IPS DF 6.9 (cell line): Measurements from ENCODE around the gene P4HTM.
"Not testable (repeated sequence)": the region's sequence is repeated elsewhere in the genome, so short reads cannot be mapped to it uniquely, and the experiment has no call there.

Experiments used
- DNase-seq: peaks from one replicate; pipeline ENCODE4 v3.0.0-alpha.2; 2013; ENCODE audit warnings: low read depth, low spot score
- H3K27ac ChIP-seq: one replicate; pipeline ENCODE4 v1.5.1; 2013; ENCODE audit warnings: low read length, control low read depth
- H3K27me3 ChIP-seq: 2 replicates; pipeline ENCODE4 v1.6.1; 2013; ENCODE audit warnings: mild to moderate bottlenecking, low read length; ENCODE audit not compliant: control insufficient read depth, insufficient read depth
- H3K36me3 ChIP-seq: 2 replicates; pipeline ENCODE4 v1.6.1; 2013; ENCODE audit warnings: low read length; ENCODE audit not compliant: control insufficient read depth, insufficient read depth
- H3K4me1 ChIP-seq: 2 replicates; pipeline ENCODE4 v1.6.1; 2013; ENCODE audit warnings: low read length; ENCODE audit not compliant: control insufficient read depth, insufficient read depth
- H3K4me3 ChIP-seq: 2 replicates; pipeline ENCODE4 v1.5.1; 2013; ENCODE audit warnings: mild to moderate bottlenecking, low read length
- H3K9me3 ChIP-seq: 2 replicates; pipeline ENCODE4 v1.6.1; 2013; ENCODE audit warnings: low read length, inconsistent platforms; ENCODE audit not compliant: control insufficient read depth, insufficient read depth
- WGBS: extraction: QIAGEN DNeasy Blood & Tissue Kit; methylation state at CpG from one replicate; pipeline ENCODE4 v1.1.7; 2013; ENCODE audit warnings: mixed read lengths, missing lambda C conversion rate; ENCODE audit not compliant: insufficient read length, insufficient coverage; 5-methylcytosine and 5-hydroxymethylcytosine counted together

The P4HTM gene

DNA sequence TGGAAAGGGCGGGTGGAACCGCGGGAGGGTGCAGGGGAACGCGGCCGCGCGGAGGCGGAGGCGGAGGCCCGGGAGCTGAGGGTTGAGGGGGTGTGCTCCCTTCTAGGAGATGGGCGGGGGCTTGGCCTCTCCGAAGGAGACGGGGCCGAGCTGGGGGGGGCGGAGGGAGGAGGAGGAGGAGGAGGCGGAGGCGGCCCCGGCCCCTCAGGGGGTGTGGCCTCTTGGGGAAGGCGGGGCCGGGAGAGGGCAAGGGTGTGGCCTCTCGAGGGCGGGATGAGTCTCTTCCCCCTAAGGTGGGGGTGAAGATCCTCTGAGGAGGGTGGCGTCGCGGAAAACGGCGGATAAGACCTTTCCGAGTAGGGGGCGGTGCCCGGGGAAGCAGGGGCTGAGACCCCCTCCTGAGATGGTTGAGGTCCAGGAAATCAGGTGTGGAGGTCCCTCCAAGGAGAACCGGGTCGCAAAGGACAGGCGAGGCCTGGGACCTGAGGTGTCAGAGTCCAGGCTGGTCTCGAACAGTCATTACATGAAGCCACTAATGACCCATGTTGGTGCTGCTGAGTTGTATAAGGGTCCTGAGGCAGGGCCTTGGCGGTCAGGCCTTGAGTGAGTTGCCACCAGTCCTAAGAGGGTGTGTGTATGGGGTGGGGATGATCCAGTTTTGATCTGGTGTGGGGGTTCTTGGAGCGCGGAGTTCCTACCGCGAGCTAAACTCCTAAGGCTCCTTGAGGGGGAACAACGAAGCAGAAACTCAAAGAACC lies 17.9 kb downstream of the P4HTM start:
- no CpG with 5 or more reads among the region's 41 CpGs for WGBS
- Histone ChIP-seq H3K36me3 (peaks cover 10% of the 10 kb centered on the region), H3K27ac (no peak overlapping the region), H3K4me1 (peaks cover 4% of the 10 kb centered on the region; the same call in 1 of the 2 replicates), H3K9me3 (no peaks in the 10 kb centered on the region), H3K27me3 (no peaks in the 10 kb centered on the region), H3K4me3 (peak overlapping the region; percentile 70)
- DNase-seq, result no peak

GRCh38 chr3:49008627-49009026 lies 18.6 kb downstream of the P4HTM start:
- H3K27ac ChIP-seq, H3K4me1 ChIP-seq, H3K27me3 ChIP-seq, H3K9me3 ChIP-seq, H3K4me3 ChIP-seq, DNase-seq: not testable (repeated sequence)
- no CpG with 5 or more reads among the region's 5 CpGs for WGBS
- peaks cover 12% of the 10 kb centered on the region for H3K36me3 ChIP-seq

- no CpG with 5 or more reads among the region's 3 CpGs for WGBS
- DNase-seq, result no peak
- Histone ChIP-seq H3K9me3 (no peaks in the 10 kb centered on the region), H3K27ac (no peak overlapping the region), H3K4me1 (peaks cover 4% of the 10 kb centered on the region; the same call in 1 of the 2 replicates), H3K27me3 (no peaks in the 10 kb centered on the region), H3K36me3 (peaks cover 14% of the 10 kb centered on the region), H3K4me3 (no peak overlapping the region)
Measured at GRCh38 chr3:49009396-49009795, 19.4 kb downstream of the P4HTM start.

GRCh38 chr3:49012441-49013017 lies 22.5 kb downstream of the P4HTM start:
- peaks cover 31% of the 10 kb centered on the region for H3K36me3 ChIP-seq
- no peak for DNase-seq
- H3K9me3 ChIP-seq, result no peaks in the 10 kb centered on the region
- no peak overlapping the region for H3K27ac ChIP-seq
- H3K4me1 ChIP-seq, result peaks cover 2% of the 10 kb centered on the region; the same call in 1 of the 2 replicates
- WGBS, result no CpG with 5 or more reads among the region's 17 CpGs
- no peaks in the 10 kb centered on the region for H3K27me3 ChIP-seq
- no peak overlapping the region for H3K4me3 ChIP-seq

DNA sequence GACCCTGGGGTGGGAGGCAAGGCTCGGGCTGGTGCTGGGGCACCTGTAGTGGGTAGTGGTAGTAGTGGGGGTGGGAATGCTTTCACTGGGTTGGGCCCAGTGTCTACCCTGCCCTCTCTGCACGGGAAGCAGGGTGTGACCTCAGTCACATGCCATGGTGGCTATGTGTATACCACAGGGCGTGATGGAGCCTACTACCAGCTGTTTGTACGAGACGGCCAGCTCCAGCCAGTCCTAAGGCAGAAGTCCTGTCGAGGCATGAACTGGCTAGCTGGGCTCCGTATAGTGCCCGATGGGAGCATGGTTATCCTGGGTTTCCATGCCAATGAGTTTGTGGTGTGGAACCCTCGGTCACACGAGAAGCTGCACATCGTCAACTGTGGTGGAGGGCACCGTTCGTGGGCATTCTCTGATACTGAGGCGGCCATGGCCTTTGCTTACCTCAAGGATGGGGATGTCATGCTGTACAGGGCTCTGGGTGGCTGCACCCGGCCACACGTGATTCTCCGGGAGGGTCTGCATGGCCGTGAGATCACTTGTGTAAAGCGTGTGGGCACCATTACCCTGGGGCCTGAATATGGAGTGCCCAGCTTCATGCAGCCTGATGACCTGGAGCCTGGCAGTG lies 23.2 kb downstream of the P4HTM start:
- Histone ChIP-seq H3K27me3 (no peaks in the 10 kb centered on the region), H3K36me3 (peaks cover 31% of the 10 kb centered on the region), H3K27ac (no peak overlapping the region), H3K9me3 (no peaks in the 10 kb centered on the region), H3K4me1 (peaks cover 2% of the 10 kb centered on the region; the same call in 1 of the 2 replicates), H3K4me3 (no peak overlapping the region)
- no CpG with 5 or more reads among the region's 19 CpGs for WGBS
- DNase-seq, result no peak

GRCh38 chr3:49013738-49014660 lies 24.0 kb downstream of the P4HTM start:
- no peak overlapping the region for H3K27ac ChIP-seq
- H3K4me1 ChIP-seq, result no peaks in the 10 kb centered on the region
- no peaks in the 10 kb centered on the region for H3K9me3 ChIP-seq
- no peak overlapping the region for H3K4me3 ChIP-seq
- DNase-seq, result no peak
- H3K27me3 ChIP-seq, result no peaks in the 10 kb centered on the region
- no CpG with 5 or more reads among the region's 24 CpGs for WGBS
- peaks cover 31% of the 10 kb centered on the region for H3K36me3 ChIP-seq

- peaks cover 31% of the 10 kb centered on the region for H3K36me3 ChIP-seq
- H3K9me3 ChIP-seq, result no peaks in the 10 kb centered on the region
- WGBS, result no CpG with 5 or more reads among the region's 8 CpGs
- no peak for DNase-seq
- H3K27ac ChIP-seq, result no peak overlapping the region
- H3K4me3 ChIP-seq, result no peak overlapping the region
- peaks cover 2% of the 10 kb centered on the region; the same call in 1 of the 2 replicates for H3K4me1 ChIP-seq
- H3K27me3 ChIP-seq, result no peaks in the 10 kb centered on the region
Measured at GRCh38 chr3:49015072-49015471, 25.0 kb downstream of the P4HTM start.

DNA sequence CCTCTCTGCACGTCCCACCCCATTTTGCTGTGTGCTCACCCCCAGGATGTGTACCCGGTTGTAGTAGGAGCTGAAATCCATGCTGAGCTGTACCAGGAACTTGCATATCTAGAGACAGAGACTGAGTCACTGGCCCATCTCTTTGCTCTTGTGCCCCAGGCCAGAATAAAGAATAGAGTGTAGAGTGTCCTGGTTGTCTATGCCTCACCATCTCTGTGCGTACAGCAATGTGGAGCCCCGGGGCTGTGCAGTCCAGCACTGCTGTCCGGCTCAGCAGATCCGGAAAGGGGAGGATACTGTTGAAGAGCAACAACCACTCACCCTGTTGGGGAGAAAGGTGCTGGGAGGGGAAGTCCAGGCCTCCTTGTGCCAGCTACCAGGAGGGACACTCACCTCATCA lies 25.7 kb downstream of the P4HTM start:
- Histone ChIP-seq H3K9me3 (no peaks in the 10 kb centered on the region), H3K36me3 (peaks cover 31% of the 10 kb centered on the region), H3K4me3 (no peak overlapping the region), H3K27ac (no peak overlapping the region), H3K4me1 (peaks cover 2% of the 10 kb centered on the region; the same call in 1 of the 2 replicates), H3K27me3 (no peaks in the 10 kb centered on the region)
- WGBS, result no CpG with 5 or more reads among the region's 6 CpGs
- no peak for DNase-seq

- Histone ChIP-seq H3K36me3 (peaks cover 31% of the 10 kb centered on the region), H3K27ac (no peak overlapping the region), H3K9me3 (no peaks in the 10 kb centered on the region), H3K4me1 (peaks cover 2% of the 10 kb centered on the region; the same call in 1 of the 2 replicates), H3K4me3 (no peak overlapping the region), H3K27me3 (no peaks in the 10 kb centered on the region)
- DNase-seq, result no peak
- no CpG with 5 or more reads among the region's 6 CpGs for WGBS
Measured at GRCh38 chr3:49016414-49017228, 26.6 kb downstream of the P4HTM start.
